ENCODE results near the gene KCTD5.

Gene KCTD5

GRCh38 chr16:2726923-2727322 lies 44.6 kb downstream of the KCTD5 start:
- no peak for DNase-seq (ENCODE audit: low read depth in 2 of 2)

GRCh38 chr16:2728034-2728433 lies 45.7 kb downstream of the KCTD5 start:
- DNase-seq (ENCODE audit: low read depth in 2 of 2), result no peak

GRCh38 chr16:2734844-2735515 lies 52.7 kb downstream of the KCTD5 start:
- DNase-seq (ENCODE audit: low read depth in 2 of 2), result no peak

- DNase-seq (ENCODE audit: low read depth in 2 of 2), result no peak
Observed at GRCh38 chr16:2736476-2737237, 54.3 kb downstream of the KCTD5 start.

GRCh38 chr16:2737238-2737605 lies 54.9 kb downstream of the KCTD5 start:
- no peak for DNase-seq (ENCODE audit: low read depth in 2 of 2)

- no peak for DNase-seq (ENCODE audit: low read depth in 2 of 2)
Observed at GRCh38 chr16:2737895-2738418, 55.6 kb downstream of the KCTD5 start.

- no peak for DNase-seq (ENCODE audit: low read depth in 2 of 2)
Observed at GRCh38 chr16:2738615-2739014, 56.3 kb downstream of the KCTD5 start.

GRCh38 chr16:2739625-2740430 lies 57.5 kb downstream of the KCTD5 start:
- no peak for DNase-seq (ENCODE audit: low read depth in 2 of 2)

GRCh38 chr16:2740476-2740875 lies 58.2 kb downstream of the KCTD5 start:
- no peak for DNase-seq (ENCODE audit: low read depth in 2 of 2)

GRCh38 chr16:2741168-2741567 lies 58.8 kb downstream of the KCTD5 start:
- no peak for DNase-seq (ENCODE audit: low read depth in 2 of 2)

- DNase-seq (ENCODE audit: low read depth in 2 of 2), result no peak
Observed at GRCh38 chr16:2742323-2743006, 60.1 kb downstream of the KCTD5 start.

- DNase-seq (ENCODE audit: low read depth in 2 of 2), result no peak
Observed at GRCh38 chr16:2743007-2743810, 60.9 kb downstream of the KCTD5 start.

- no peak for DNase-seq (ENCODE audit: low read depth in 2 of 2)
Observed at GRCh38 chr16:2744711-2745110, 62.4 kb downstream of the KCTD5 start.

GRCh38 chr16:2745116-2745890 lies 63.0 kb downstream of the KCTD5 start:
- no peak for DNase-seq (ENCODE audit: low read depth in 2 of 2)

GRCh38 chr16:2745961-2746360 lies 63.6 kb downstream of the KCTD5 start:
- no peak for DNase-seq (ENCODE audit: low read depth in 2 of 2)

GRCh38 chr16:2748757-2749455 lies 66.6 kb downstream of the KCTD5 start:
- DNase-seq (ENCODE audit: low read depth in 2 of 2), result no peak

GRCh38 chr16:2749476-2749875 lies 67.2 kb downstream of the KCTD5 start:
- DNase-seq (ENCODE audit: low read depth in 2 of 2), result no peak

GRCh38 chr16:2749936-2750335 lies 67.6 kb downstream of the KCTD5 start:
- no peak for DNase-seq (ENCODE audit: low read depth in 2 of 2)

- no peak for DNase-seq (ENCODE audit: low read depth in 2 of 2)
Observed at GRCh38 chr16:2751577-2752034, 69.3 kb downstream of the KCTD5 start.
